Neural cell (in vitro differentiated cells): ENCODE data around the gene HOXD8. TPM values are rescaled to one million over a fixed set of nuclear protein-coding genes. Genes with fewer than 3 reads are reported as not detected.
A peak's percentile ranks its signal among the peaks of the same experiment; 100 is the strongest.

ENCODE experiments used
- H2AFZ ChIP-seq: fragments of 200-600, 300-800 bp; sonication (generic), shearing (Covaris generic); 2 replicates; pipeline ENCODE4 v1.6.0; 2014; ENCODE audit warnings: low read depth, mild to moderate bottlenecking, antibody characterized with exemption, low read length, moderate library complexity
- H3F3A ChIP-seq: fragments of 200-600 bp; shearing (Covaris generic); 2 replicates; pipeline ENCODE4 v1.6.1; 2016; ENCODE audit warnings: mild to moderate bottlenecking, moderate library complexity, mixed read lengths, antibody characterized with exemption, low read length; ENCODE audit not compliant: insufficient read depth, poor library complexity, severe bottlenecking
- H3K27ac ChIP-seq: fragments of 200-600, 300-800 bp; sonication (generic), shearing (Covaris generic); 2 replicates; pipeline ENCODE4 v1.5.1; 2014; ENCODE audit warnings: mild to moderate bottlenecking, low read length, moderate library complexity
- H3K27me3 ChIP-seq: fragments of 300-800, 200-600 bp; sonication (generic), shearing (Covaris generic); 2 replicates; pipeline ENCODE4 v1.6.0; 2014; ENCODE audit warnings: mild to moderate bottlenecking, low read depth, low read length, moderate library complexity; ENCODE audit not compliant: insufficient read depth
- H3K36me3 ChIP-seq: fragments of 300-800, 200-600 bp; sonication (generic), shearing (Covaris generic); 2 replicates; pipeline ENCODE4 v1.5.1; 2014; ENCODE audit warnings: mild to moderate bottlenecking, antibody characterized with exemption, low read length, moderate library complexity; ENCODE audit not compliant: insufficient read depth
- H3K4me2 ChIP-seq: fragments of 300-800, 200-600 bp; sonication (generic), shearing (Covaris generic); 2 replicates; pipeline ENCODE4 v1.6.0; 2014; ENCODE audit warnings: mild to moderate bottlenecking, low read length
- H3K4me3 ChIP-seq: fragments of 300-800, 200-600 bp; sonication (generic), shearing (Covaris generic); 2 replicates; pipeline ENCODE4 v1.5.1; 2014; ENCODE audit warnings: mild to moderate bottlenecking, low read length, moderate library complexity
- H3K79me2 ChIP-seq: fragments of 200-600 bp; shearing (Covaris generic); replicated peaks from 2 replicates; pipeline ENCODE4 v1.6.0; 2014; ENCODE audit warnings: mild to moderate bottlenecking, low read length, moderate library complexity; ENCODE audit not compliant: insufficient read depth
- H3K9ac ChIP-seq: fragments of 300-800, 200-600 bp; sonication (generic), shearing (Covaris generic); 2 replicates; pipeline ENCODE4 v1.6.1; 2016; ENCODE audit warnings: mild to moderate bottlenecking, low read length, mixed read lengths
- H3K9me2 ChIP-seq: fragments of 200-600 bp; shearing (Covaris generic); 2 replicates; pipeline ENCODE4 v1.6.1; 2016; ENCODE audit warnings: mild to moderate bottlenecking, low read length, mixed read lengths; ENCODE audit not compliant: insufficient read depth
- H3K9me3 ChIP-seq: fragments of 200-600, 300-800 bp; sonication (generic), shearing (Covaris generic); 2 replicates; pipeline ENCODE4 v1.6.1; 2016; ENCODE audit warnings: mild to moderate bottlenecking, mixed run types, low read length, moderate library complexity, mixed read lengths
- H4K20me1 ChIP-seq: fragments of 200-600 bp; shearing (Covaris generic); 2 replicates; pipeline ENCODE4 v1.6.1; 2016; ENCODE audit warnings: mild to moderate bottlenecking, mixed run types; ENCODE audit not compliant: insufficient read depth
- CTCF ChIP-seq: fragments of 450-650 bp; IDR thresholded peaks from 2 replicates; pipeline ENCODE4 v1.5.1; 2014; ENCODE audit warnings: antibody characterized with exemption, mild to moderate bottlenecking, moderate library complexity; ENCODE audit not compliant: poor library complexity, severe bottlenecking
- EP300 ChIP-seq: fragments of 450-650 bp; conservative IDR thresholded peaks from 2 replicates; pipeline ENCODE4 v1.6.1; 2014; ENCODE audit warnings: antibody characterized with exemption, mild to moderate bottlenecking, moderate library complexity; ENCODE audit not compliant: poor library complexity, severe bottlenecking
- EZH2 ChIP-seq: fragments of 200-600, 300-800 bp; shearing (Covaris generic), sonication (generic); IDR thresholded peaks from 2 replicates; pipeline ENCODE4 v1.6.1; 2014; ENCODE audit warnings: antibody characterized with exemption, low read length, borderline replicate concordance, mild to moderate bottlenecking; ENCODE audit not compliant: insufficient read depth, poor library complexity, severe bottlenecking
- MXI1 ChIP-seq: fragments of 450-650 bp; conservative IDR thresholded peaks from 2 replicates; pipeline ENCODE4 v1.6.1; 2014; ENCODE audit warnings: antibody characterized with exemption, mild to moderate bottlenecking; ENCODE audit not compliant: poor library complexity, severe bottlenecking
- POLR2AphosphoS5 ChIP-seq: IDR thresholded peaks from 2 replicates; pipeline ENCODE4 v1.6.1; 2012
- RAD21 ChIP-seq: fragments of 450-650 bp; conservative IDR thresholded peaks from 2 replicates; pipeline ENCODE4 v1.6.1; 2014; ENCODE audit warnings: antibody characterized with exemption, mild to moderate bottlenecking, moderate library complexity
- SMC3 ChIP-seq: fragments of 450-650 bp; conservative IDR thresholded peaks from 2 replicates; pipeline ENCODE4 v1.6.1; 2014; ENCODE audit warnings: antibody characterized with exemption, mild to moderate bottlenecking, moderate library complexity; ENCODE audit not compliant: poor library complexity
- TAF1 ChIP-seq: IDR thresholded peaks from 2 replicates; pipeline ENCODE4 v1.6.1; 2012; ENCODE audit warnings: low read depth
- polyA plus RNA-seq: library from polyadenylated mRNA; depleted of rRNA; stranded (reverse); fragments of >200 nt; gene quantifications from 2 replicates; pipeline ENCODE4 v1.2.3, GENCODE V29; 2014
- TF ChIP-seq, protein P1 (sequence below): IDR thresholded peaks from 2 replicates; pipeline ENCODE4 v1.6.1; 2012; ENCODE audit warnings: borderline replicate concordance

The HOXD8 gene
- polyA plus RNA-seq, 1 donor from 2014 or later = not detected

DNA sequence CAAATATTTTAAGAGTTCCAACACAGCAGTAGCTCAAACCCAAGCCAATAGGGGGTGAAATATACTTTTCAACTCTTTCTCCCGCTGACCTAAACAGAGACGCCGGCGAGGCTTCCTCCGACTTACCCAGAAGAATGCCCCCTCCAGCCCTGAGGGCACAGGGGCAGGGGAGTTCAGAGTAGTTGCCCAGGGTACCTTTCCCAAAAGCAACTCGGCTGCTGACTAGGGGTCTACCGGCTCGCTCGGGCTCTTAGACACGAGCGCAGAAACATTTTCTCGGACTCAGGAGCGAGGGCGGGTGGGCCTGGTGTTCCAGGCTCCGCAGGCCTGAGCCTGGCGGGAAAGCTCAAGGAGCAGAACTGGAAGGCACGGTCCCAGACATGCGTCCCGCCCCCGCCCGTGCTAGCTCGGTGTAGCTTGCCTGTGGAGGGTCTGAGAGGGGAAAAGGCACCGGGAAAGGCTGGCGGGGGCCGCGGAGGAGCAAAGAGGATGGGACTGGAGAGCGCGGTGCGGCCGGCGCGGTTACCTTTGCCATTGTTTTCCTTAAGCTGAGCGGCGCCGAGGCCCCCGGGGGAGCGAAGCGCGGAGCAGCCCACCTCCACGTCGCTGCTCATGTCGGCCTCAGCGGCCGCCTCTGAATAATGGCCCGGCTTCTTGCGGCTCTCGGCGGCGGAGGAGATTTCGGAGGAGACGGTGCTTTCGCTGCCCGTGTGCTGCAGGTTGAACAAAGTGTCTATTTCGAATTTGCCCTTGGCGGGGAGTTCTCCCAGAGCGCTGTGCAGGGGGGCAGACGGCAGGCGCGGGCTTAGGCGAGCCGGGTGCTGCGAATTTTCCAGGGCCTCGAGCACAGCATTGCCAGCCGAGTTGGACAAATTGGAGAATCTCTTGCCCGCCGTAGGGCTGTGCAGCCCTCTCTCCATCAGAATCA lies 46.4 kb upstream of the HOXD8 start:
- TF ChIP-seq SMC3 (no peak), EZH2 (peak; percentile 66)
- Histone ChIP-seq H3K4me3 (no peak overlapping the region), H3K36me3 (no peaks in the 10 kb centered on the region), H3K9me3 (peaks cover 4% of the 10 kb centered on the region), H3F3A (no peaks in the 10 kb centered on the region), H3K9ac (no peak overlapping the region), H3K79me2 (no peaks in the 10 kb centered on the region), H3K4me2 (no peak overlapping the region), H3K9me2 (no peaks in the 10 kb centered on the region), H4K20me1 (no peaks in the 10 kb centered on the region), H3K27me3 (peaks cover 98% of the 10 kb centered on the region), H3K27ac (no peak overlapping the region), H2AFZ (no peak overlapping the region)

GRCh38 chr2:176083796-176084261 lies 45.7 kb upstream of the HOXD8 start, which contains the start of gene EVX2:
EVX2 (minus strand) TSS chr2:176083962; CDS start chr2:176083776, 186 bp downstream.
- Histone ChIP-seq H3K4me3 (no peak within 1 kb of the TSS), H2AFZ (no peak within 1 kb of the TSS)
- no peak for TF ChIP-seq POLR2AphosphoS5
- TF ChIP-seq MXI1 = no peak
- no peak for TF ChIP-seq EZH2
- TF ChIP-seq, protein P1, sequence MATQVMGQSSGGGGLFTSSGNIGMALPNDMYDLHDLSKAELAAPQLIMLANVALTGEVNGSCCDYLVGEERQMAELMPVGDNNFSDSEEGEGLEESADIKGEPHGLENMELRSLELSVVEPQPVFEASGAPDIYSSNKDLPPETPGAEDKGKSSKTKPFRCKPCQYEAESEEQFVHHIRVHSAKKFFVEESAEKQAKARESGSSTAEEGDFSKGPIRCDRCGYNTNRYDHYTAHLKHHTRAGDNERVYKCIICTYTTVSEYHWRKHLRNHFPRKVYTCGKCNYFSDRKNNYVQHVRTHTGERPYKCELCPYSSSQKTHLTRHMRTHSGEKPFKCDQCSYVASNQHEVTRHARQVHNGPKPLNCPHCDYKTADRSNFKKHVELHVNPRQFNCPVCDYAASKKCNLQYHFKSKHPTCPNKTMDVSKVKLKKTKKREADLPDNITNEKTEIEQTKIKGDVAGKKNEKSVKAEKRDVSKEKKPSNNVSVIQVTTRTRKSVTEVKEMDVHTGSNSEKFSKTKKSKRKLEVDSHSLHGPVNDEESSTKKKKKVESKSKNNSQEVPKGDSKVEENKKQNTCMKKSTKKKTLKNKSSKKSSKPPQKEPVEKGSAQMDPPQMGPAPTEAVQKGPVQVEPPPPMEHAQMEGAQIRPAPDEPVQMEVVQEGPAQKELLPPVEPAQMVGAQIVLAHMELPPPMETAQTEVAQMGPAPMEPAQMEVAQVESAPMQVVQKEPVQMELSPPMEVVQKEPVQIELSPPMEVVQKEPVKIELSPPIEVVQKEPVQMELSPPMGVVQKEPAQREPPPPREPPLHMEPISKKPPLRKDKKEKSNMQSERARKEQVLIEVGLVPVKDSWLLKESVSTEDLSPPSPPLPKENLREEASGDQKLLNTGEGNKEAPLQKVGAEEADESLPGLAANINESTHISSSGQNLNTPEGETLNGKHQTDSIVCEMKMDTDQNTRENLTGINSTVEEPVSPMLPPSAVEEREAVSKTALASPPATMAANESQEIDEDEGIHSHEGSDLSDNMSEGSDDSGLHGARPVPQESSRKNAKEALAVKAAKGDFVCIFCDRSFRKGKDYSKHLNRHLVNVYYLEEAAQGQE = no peak
- no peak for TF ChIP-seq EP300
- TF ChIP-seq RAD21 = no peak
- TF ChIP-seq TAF1 = no peak
- no peak for TF ChIP-seq CTCF
- TF ChIP-seq SMC3 = no peak

More at GRCh38 chr2:176083796-176084261, 45.7 kb upstream of the HOXD8 start, which contains the start of gene EVX2:
- no peak within 1 kb of the TSS for H3K9ac ChIP-seq
- H3K9me2 ChIP-seq = no peaks in the 10 kb centered on the region
- no peaks in the 10 kb centered on the region for H3K79me2 ChIP-seq
- H3K27me3 ChIP-seq = peaks cover 98% of the 10 kb centered on the region
- peaks cover 4% of the 10 kb centered on the region for H3K9me3 ChIP-seq
- no peaks in the 10 kb centered on the region for H3F3A ChIP-seq
- H3K36me3 ChIP-seq = no peaks in the 10 kb centered on the region
- H4K20me1 ChIP-seq = no peaks in the 10 kb centered on the region
- no peak within 1 kb of the TSS for H3K4me2 ChIP-seq
- H3K27ac ChIP-seq = no peak within 1 kb of the TSS
